ENCODE results near the gene CTSW. TPM values are rescaled to one million over a fixed set of nuclear protein-coding genes. Genes with fewer than 3 reads are reported as not detected.

The CTSW gene
- total RNA-seq, 1 donor from 2014 or later = not detected

DNA sequence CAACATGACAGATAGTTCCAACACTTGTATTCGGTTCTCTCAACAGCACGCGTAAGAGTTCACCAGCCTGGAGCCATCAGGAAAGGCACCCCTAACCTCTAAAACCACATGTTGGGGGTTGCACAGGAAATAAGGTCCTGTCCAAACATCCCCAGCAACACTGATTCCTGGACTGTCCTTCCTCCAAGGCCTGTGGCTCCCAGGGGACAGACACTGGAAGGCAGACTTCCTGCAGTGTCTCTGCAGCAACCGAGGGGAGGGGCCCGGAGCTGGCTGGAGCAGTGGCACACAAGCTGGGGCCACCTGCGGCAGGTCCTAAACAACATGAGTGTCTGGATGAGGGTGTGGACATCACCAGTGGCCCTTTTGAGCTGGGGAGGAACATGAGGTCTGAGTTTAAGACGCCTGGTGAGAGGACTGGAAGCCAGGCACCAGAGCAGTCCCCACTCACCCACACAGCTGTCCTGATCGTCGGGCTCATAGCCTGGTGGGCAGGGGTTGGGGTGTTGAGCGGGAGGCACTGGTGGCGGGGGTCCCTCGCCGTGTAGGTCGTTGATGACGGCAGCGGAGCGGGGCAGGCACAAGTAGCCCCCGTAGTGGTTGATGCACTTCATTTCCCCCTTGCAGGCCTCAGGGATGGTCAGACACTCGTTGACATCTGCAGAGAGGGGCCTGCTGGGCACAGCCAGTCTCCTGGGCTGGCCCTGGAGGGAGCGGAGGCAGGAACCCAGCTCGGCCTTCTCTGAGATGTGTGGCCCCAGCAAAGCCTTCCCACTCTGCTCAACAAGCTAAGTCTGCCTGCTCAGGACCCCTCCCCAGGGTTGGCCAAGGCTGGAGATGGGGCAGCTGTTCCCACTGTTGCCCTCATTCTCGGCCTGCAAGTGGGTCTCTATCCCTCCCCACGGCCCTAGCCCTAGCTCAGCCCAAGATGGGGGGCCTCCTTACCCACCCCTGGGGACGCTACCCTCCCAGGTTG is 8.6 kb upstream of the CTSW start:
- Mint-ChIP-seq H3K27ac (ENCODE audit: unreplicated experiment) (peak overlapping the region; percentile 25), H3K4me1 (ENCODE audit: low read depth, unreplicated experiment) (peaks cover 25% of the 10 kb centered on the region), H3K4me3 (ENCODE audit: unreplicated experiment) (peak overlapping the region; percentile 52), H3K9me3 (ENCODE audit: unreplicated experiment) (peaks cover 9% of the 10 kb centered on the region), H3K27me3 (ENCODE audit: unreplicated experiment) (peaks cover 20% of the 10 kb centered on the region), H3K36me3 (ENCODE audit: unreplicated experiment) (no peaks in the 10 kb centered on the region)
- TF ChIP-seq, protein P1, sequence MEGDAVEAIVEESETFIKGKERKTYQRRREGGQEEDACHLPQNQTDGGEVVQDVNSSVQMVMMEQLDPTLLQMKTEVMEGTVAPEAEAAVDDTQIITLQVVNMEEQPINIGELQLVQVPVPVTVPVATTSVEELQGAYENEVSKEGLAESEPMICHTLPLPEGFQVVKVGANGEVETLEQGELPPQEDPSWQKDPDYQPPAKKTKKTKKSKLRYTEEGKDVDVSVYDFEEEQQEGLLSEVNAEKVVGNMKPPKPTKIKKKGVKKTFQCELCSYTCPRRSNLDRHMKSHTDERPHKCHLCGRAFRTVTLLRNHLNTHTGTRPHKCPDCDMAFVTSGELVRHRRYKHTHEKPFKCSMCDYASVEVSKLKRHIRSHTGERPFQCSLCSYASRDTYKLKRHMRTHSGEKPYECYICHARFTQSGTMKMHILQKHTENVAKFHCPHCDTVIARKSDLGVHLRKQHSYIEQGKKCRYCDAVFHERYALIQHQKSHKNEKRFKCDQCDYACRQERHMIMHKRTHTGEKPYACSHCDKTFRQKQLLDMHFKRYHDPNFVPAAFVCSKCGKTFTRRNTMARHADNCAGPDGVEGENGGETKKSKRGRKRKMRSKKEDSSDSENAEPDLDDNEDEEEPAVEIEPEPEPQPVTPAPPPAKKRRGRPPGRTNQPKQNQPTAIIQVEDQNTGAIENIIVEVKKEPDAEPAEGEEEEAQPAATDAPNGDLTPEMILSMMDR (IDR thresholded peaks at IDR 0.05; ENCODE audit: partially characterized antibody, unreplicated experiment) = no peak
- DNase-seq = no peak

DNA sequence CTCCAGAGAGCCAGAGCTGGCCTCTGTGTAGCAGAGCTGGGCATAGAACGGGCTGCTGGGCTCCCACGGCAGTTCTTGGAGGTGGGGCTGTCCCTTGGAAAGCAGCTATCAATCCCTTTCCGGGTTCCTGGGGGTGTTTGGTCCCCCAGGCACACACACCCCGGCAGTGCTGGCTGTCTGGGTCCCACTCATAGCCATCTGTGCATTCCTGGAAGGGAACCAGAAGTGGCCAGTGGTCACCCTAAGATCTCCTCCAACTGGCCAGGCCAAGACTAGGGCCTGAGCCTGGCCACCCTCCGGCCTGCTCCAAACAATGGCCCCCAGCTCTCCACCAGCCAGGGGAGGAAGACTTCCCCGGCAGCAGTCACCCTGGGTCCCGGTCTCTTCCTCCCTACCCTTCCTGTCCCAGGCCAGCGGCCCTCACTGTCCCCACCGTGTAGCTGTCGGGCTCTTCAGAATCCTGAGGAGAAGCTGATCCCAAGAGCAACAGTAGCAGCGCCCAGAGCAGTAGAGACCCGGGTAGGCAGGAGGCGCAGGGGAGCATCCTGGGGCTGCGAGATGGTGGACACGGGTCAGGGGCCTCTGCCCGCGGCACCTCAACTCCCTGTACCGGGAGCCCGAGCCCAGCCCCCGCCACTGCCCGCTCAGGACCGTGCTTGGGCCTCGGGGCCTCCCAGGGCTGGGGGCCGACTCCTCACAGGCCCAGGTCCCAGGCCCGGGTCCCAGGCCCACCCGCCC is 7.7 kb upstream of the CTSW start:
- Mint-ChIP-seq H3K36me3 (ENCODE audit: unreplicated experiment) (no peaks in the 10 kb centered on the region), H3K4me1 (ENCODE audit: low read depth, unreplicated experiment) (peaks cover 24% of the 10 kb centered on the region), H3K4me3 (ENCODE audit: unreplicated experiment) (peak overlapping the region; percentile 61), H3K27ac (ENCODE audit: unreplicated experiment) (no peak overlapping the region), H3K27me3 (ENCODE audit: unreplicated experiment) (peaks cover 20% of the 10 kb centered on the region), H3K9me3 (ENCODE audit: unreplicated experiment) (peaks cover 12% of the 10 kb centered on the region)
- TF ChIP-seq, protein P1 (IDR thresholded peaks at IDR 0.05; ENCODE audit: partially characterized antibody, unreplicated experiment) = no peak
- DNase-seq = no peak

DNA sequence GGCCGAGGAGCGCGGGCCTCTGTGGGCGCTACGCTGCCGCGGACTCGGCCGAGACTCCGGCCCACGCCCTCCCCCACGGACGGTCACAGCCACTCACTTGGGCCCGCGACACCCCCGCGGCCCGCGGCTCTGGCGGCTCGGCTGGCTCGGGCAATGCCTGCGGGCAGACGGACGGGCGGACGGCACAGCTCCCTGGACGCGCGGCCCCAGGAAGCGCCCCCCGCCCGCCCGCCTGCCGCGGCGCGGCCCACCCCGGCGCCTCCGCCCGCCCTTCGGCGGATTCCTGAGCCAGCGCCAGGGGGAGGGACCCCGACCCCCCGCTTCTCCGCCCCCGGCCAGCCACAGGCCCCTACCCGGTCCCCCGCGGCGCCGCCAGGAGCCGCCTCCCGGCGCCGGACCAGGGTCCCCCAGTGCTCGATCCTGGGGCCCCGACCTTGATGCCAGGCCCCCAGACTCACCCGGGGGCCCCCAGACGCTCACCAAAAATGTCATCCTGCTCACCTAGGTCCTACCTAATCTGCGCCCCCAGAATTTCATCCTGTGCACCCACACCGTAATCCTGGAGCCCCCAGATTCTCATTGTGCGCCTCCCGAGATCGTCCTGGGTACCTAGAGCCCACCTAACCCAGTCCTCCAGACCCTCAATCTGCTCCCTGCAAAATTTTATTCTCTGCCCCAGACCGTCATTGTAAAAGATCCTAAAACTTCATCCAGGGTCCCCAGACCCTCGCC is 6.9 kb upstream of the CTSW start, which contains the start of gene EFEMP2:
Gene EFEMP2, minus strand, starts transcription at position 215 of the 732 bp plus-strand sequence. CDS start 446 bp downstream, outside the sequence.
- peaks cover 12% of the 10 kb centered on the region for H3K9me3 Mint-ChIP-seq (ENCODE audit: unreplicated experiment)
- peaks cover 19% of the 10 kb centered on the region for H3K4me1 Mint-ChIP-seq (ENCODE audit: low read depth, unreplicated experiment)
- peaks cover 16% of the 10 kb centered on the region for H3K27me3 Mint-ChIP-seq (ENCODE audit: unreplicated experiment)
- no peaks in the 10 kb centered on the region for H3K36me3 Mint-ChIP-seq (ENCODE audit: unreplicated experiment)
- no peak for DNase-seq
- peak within 1 kb of the TSS; percentile 62 for H3K27ac Mint-ChIP-seq (ENCODE audit: unreplicated experiment)
- H3K4me3 Mint-ChIP-seq (ENCODE audit: unreplicated experiment) = peak within 1 kb of the TSS; percentile 98
- TF ChIP-seq, protein P1 (IDR thresholded peaks at IDR 0.05; ENCODE audit: partially characterized antibody, unreplicated experiment) = no peak

DNA sequence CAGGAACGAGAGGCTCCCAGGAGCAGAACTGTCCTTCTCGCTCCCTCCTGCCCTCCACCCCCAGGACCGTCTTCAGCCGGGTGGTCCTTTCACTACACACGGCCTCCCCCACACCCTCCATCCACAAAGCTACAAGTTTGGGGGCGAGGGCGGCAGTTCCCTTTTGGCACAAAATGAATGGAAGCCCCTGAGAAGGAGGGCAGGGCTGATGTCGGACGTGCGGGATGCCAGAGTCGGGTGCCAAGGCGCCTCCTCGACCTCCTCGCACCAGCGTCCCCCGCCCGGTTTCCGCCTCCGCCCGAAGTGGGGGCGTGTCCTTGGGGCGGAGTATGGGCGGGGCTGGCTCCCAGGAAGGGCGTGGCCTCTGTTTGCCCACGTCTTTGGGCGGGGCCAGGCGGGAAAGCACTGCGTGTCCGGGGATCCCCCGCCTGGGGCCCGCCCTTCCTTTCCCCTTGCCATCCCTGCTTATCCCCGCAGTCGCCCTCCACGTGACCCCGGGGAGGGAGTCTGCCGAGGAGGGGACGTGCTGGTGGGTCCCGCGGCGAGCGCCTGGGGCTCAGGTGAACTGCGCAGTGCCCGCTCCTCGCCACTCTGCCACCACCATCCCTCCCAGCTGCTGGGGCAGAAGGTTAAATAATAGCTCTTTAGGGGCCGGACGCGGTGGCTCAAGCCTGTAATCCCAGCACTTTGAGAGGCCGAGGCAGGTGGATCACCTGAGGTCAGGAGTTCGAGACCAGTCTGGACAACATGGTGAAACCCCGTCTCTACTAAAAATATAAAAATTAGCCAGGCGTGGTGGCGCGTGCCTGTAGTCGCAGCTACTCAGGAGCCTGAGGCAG is 6.1 kb upstream of the CTSW start:
- DNase-seq = peak; percentile 96
- peaks cover 19% of the 10 kb centered on the region for H3K4me1 Mint-ChIP-seq (ENCODE audit: low read depth, unreplicated experiment)
- H3K27ac Mint-ChIP-seq (ENCODE audit: unreplicated experiment) = peak overlapping the region; percentile 62
- H3K9me3 Mint-ChIP-seq (ENCODE audit: unreplicated experiment) = peaks cover 12% of the 10 kb centered on the region
- peaks cover 17% of the 10 kb centered on the region for H3K27me3 Mint-ChIP-seq (ENCODE audit: unreplicated experiment)
- H3K36me3 Mint-ChIP-seq (ENCODE audit: unreplicated experiment) = no peaks in the 10 kb centered on the region
- H3K4me3 Mint-ChIP-seq (ENCODE audit: unreplicated experiment) = peak overlapping the region; percentile 98
- TF ChIP-seq, protein P1 (IDR thresholded peaks at IDR 0.05; ENCODE audit: partially characterized antibody, unreplicated experiment) = no peak

Measured in glutamatergic neuron (in vitro differentiated cells).